HG02938 (cell line): Measurements from ENCODE around the gene STYXL2.

Source experiments
- ATAC-seq: cut with Tn5 transposase; IDR thresholded peaks from one replicate; pipeline ENCODE4 v1.9.1; 2021; ENCODE audit warnings: mild to moderate bottlenecking, moderate library complexity; ENCODE audit not compliant: unreplicated experiment

The STYXL2 gene

DNA sequence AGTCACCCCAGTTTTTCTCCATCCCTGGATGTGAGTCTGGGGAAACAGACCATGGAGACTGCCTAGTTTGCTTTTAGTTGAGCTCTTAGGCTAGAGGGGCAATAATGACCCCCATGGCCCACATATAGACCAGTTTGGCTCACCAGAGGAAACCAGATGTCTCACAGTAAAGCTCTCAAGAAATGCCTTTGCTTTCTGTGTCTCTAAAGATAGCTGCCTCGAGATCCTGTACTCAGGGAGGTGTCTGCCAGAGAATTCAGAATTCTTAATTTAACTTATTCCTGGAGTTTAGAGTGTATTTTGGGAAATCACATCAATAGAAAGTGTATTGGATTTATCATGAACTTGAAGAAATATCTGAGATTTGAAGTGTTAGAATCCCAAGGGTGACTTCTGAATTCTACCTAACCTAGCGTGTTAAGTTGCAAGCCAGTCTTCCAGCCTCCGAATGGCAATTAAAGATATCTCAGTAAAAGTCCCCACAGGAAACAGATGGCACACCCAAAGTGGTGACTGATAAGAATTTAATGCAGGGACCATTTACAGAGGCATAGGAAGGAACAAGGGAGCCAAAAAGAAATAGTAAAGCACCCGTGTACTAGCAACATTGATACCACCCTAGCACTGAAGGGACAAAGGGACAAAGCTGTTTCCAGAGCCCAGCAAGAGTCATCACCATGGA is 37.1 kb downstream of the STYXL2 start:
- ATAC-seq: no peak

GRCh38 chr1:167132301-167133010 is 38.6 kb downstream of the STYXL2 start:
- no peak for ATAC-seq

DNA sequence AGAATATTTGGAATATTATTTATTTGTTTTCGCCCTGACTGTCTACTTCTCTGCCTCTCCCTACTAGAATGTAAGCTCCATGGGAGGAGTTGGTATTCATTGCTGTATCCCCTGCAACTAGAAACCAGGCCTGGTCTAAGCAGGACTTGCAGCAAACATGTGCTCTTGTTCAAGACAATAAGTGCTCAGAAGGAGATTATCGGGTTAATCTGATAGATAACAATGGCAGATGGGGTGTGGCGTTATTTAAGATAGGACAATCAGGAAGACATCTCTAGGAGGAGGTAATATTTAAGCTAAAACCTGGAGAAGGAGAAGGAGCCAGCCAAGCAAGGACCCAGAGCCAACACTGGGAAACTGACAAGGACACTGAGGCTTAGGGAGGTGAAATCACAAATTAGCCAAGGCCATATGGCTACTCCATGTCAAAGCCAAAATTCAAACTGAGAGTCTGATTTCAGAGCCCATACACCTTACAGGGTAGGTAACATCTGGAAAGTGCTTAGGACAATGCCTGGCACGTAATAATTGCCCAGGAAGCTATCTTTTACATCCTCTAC is 41.5 kb downstream of the STYXL2 start:
- ATAC-seq: no peak

DNA sequence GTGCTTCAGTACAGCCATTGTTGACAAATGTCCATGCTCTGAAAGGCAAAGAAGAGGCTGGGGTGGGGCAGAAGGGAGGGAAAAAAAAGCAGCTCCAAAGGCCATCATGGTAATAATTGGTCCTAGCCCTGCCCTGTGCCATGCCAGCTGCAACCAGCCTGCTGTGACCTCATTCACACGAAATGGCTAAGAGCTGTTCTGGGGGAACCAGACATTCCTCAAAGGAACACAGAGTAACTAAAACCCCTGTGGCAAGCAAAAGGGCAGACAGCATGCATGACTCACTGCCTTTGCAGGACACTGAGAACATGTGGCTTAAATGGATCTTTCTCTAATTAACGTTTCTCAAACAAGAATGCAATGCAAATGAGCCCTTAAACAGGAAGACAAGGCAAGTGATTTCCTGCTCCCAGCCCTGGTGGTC is 42.3 kb downstream of the STYXL2 start:
- no peak for ATAC-seq

- ATAC-seq: no peak
Measured at GRCh38 chr1:167136806-167137205, 42.9 kb downstream of the STYXL2 start.

DNA sequence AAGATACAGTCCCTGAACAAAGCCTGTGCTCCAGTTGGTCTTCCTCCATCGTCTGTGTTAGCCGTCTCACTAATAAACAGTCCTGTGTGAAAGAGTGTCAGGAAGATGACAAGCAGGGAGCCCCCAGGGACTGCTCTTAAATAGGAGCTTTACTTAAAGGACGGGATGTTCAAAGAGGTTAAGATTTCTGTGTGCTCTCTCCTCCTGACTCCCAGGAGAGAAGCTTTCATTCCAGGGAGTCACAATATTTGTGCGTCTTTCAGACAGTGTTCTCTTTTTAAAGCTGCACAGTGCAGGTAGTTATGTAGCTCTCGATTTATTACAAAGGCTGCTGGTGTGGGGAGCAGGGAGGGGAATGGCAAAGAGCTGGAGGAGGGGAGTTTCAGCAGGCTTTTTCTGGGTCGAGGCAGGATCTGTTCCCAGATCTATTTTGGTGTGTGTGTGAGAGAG is 43.5 kb downstream of the STYXL2 start:
- ATAC-seq: no peak

DNA sequence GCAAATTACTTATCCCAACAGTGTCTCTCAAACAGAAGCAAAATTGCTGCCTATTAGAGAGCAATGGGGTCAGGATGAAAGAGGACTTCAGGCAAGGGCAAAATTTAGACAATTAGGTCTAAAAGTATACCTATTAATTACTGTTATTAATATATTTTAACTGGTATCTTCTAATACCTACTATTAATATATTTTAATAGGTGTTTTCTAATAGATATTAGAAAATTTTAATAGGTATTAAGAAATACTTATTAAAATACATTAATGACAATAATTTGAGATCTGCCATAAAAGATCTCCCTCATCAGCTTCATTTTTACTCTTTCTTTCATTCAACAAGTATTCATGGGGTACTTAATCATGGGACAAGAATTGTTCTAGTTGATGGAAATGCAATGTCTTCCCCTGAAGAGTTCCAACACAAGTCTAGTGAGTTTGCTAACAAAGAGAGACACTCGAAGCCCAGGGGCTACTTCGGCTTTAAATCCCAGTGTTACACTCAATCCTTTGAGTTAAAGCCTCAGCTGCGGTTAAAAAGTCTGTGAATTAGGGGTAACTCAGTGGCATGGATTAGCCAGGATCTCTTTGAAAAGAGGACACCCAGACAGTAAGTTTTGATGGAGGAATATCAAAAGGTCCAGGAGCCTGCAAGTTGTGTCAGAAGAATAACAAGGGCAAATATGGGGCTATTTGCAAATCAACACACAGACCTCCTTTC is 44.1 kb downstream of the STYXL2 start:
- ATAC-seq: no peak

GRCh38 chr1:167138703-167139102 is 44.8 kb downstream of the STYXL2 start:
- no peak for ATAC-seq

GRCh38 chr1:167141963-167142362 is 48.1 kb downstream of the STYXL2 start:
- no peak for ATAC-seq
